GM18951 (cell line): ENCODE data around the gene NFIL3.
"Not testable (repeated sequence)": the region's sequence is repeated elsewhere in the genome, so short reads cannot be mapped to it uniquely, and the experiment has no call there.

Experiments used
- POLR2A ChIP-seq: IDR thresholded peaks from 4 replicates; pipeline ENCODE4 v1.6.1; 2011; ENCODE audit warnings: mild to moderate bottlenecking; ENCODE audit not compliant: insufficient read length, insufficient read depth; ENCODE audit errors: extremely low read depth
- in situ Hi-C: fragments of 300-500 bp; cut with MboI; formaldehyde crosslinking; loops from one replicate; pipeline ENCODE4 v1.12.0; 2022; ENCODE audit warnings: low sequenced_read_pairs, mixed read lengths, inconsistent platforms; ENCODE audit not compliant: unreplicated experiment

Gene NFIL3

DNA sequence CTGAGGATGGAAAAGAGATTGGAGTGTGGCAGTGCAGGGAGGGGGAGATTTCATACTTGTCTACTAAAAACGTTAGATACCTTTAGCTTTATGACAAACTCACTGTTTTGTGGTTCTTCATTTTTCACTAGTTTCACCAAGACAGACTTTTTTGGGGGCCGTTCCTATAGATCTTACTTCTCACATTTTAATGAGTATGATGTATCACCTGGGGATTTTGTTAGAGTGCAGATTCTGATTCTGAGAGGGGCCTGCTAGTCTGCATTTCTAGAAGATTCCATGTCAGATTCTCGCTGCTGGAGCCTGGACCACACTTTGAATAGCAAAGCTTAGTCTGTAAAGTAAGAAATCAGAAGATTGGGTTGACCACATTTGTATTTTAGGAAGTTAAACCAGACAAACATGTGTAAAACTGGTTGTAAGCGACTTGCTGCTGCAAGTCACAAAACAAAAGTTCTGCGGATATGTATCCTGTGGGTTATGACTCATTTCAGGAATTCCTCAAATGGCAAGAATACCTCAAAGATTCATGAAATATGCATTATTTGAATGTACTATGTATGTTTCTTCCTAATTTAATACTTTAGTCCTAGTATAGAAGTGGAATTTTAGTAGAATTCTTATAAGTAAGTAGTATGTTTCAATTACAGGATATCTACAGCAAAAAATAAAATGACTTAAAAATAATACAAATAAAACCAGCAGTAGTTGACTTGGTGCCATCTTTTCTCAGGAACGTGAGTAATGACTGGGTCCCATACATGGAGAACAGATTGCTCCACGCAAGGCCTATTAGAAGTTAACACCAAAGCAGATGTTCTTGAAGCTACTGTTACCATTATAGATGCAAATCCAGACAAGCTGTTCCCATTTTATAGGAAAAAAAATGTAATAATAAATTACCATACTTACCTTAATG lies 27.8 kb downstream of the NFIL3 start:
- TF ChIP-seq POLR2A, result no peak
- in situ Hi-C loops, result no loop called here

DNA sequence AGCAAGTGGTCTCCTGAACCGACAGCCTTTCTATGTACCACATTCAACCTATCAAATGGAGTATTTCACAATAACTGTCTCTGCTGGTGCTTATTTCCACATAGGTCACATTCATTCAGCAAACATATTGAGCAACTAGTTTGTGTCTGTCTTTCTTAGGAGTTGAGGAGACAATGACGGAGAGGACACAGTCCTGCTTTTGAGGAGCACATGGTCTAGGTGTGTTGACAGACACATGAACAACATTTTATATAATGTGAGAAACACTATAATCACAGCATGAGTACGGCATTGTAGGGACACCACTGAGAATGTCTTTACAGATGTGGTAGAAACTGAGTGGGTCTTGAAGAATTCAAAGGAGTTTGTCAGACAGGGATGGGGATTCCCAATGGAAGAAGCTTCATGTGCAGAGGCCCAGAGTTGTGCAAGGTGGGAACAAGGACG lies 28.5 kb downstream of the NFIL3 start:
- no peak for TF ChIP-seq POLR2A
- in situ Hi-C loops, result no loop called here

DNA sequence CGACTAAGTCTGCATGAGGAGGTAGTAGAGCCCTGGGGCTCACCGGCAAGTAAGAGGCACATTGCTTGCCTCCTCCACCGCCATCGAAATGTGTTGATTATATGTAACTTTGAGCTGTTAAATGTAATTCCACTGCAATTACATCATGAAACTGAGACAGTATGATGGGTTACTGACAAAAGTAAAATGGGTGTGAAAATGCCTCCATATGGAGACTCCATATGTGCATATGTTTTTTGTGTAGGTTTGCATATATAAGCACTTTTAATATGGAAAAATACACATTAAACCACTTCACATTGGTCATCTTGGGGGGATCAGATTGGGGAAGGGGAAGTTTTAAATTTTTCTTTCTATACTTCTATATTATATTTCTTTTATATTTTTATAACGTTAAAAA lies 29.8 kb downstream of the NFIL3 start:
- TF ChIP-seq POLR2A, result no peak
- in situ Hi-C loops, result no loop called here

DNA sequence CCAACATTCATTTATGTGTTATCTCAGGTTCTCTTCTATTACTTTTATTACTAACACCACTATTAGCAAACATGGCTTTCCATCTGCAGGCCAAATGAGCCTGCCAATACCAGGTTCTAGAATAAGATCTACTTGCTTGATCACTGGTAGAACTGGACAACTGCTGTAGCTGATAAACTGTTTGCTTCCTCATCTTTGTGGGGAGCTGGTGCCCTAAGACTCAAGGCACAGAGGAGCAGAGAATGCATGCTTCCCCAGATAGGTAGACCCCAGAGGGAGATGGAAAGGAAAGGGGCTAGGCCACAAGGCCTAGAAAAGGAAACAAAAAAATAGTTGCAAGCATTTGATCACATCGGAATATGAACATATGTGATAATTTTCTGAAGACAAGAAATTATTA lies 31.2 kb downstream of the NFIL3 start:
- in situ Hi-C loops, result no loop called here
- TF ChIP-seq POLR2A, result no peak

DNA sequence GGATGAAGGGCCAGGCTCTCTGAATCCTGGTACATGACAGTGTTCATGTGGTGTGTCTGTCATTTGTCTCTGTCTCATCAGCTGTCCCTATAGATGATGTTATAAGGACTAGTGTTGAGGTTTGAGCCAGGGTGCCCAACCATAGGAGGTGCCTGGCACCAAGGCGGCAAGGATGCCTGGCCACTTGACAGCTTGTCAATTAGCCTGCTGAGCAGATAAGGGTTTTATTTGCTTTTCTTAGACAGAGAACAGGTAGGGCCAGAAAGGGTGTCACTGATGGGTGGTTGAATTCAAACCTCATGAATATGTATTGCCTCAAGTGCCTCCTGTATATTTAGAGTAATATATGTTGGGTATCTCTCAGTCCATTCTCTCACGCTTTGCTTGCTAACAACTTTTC lies 31.8 kb downstream of the NFIL3 start:
- in situ Hi-C loops, result no loop called here

DNA sequence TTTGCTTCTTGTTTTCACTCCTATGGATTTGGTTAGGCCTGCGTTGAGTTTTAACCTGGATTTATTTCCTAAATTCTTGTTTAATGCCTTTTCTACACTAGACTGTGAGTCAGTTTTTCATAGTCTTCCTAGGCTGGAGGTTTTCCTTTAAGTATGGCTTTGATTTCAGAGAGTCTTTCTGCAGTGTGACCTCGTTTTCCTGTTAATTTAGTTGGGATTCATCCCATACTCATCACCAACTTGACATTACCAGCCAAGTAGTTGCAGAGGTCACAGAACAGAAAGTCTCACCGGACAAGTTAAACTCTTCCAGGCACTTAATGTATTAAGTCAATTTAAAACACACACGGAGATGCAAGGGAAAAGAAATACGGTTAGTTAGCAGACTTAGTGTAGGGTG lies 32.2 kb downstream of the NFIL3 start:
- TF ChIP-seq POLR2A, result no peak
- in situ Hi-C loops, result no loop called here

More for the DNA sequence above, 31.8 kb downstream of the NFIL3 start:
- TF ChIP-seq POLR2A, result no peak

DNA sequence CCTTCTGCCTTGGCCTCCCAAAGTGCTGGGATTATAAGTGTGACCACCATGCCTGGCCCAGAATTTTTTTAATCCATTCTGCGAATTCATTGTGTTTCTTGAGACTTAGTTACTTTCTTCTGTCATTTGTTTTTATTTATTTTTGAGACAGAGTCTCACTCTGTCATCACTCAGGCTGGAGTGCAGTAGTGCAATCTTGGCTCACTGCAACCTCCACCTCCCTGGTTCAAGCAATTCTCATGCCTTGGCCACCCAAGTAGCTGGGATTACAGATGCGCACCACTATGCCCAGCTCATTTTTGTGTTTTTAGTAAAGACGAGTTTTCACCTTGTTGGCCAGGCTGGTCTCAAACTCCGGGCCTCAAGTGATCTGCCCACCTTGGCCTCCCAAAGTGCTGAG lies 33.9 kb downstream of the NFIL3 start:
- in situ Hi-C loops, result not testable (repeated sequence)

DNA sequence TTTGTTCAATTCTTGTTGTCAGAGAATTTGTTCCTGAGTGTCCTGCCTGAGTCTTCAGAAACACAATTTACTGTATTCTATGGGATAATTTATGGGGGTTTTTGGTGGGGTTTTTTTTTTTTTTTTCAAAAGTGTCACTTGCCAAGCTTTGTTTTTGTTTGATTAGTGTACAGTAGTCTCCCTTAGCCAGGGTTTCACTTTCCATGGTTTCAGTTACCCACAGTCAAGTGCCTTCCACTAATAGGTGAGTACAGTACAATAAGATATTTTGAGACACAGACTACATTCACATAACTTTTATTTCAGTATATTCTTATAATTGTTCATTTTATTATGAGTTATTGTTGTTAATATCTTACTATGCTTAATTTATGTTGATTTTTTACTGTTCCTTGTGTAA lies 36.9 kb downstream of the NFIL3 start:
- in situ Hi-C loops, result no loop called here
- no peak for TF ChIP-seq POLR2A

DNA sequence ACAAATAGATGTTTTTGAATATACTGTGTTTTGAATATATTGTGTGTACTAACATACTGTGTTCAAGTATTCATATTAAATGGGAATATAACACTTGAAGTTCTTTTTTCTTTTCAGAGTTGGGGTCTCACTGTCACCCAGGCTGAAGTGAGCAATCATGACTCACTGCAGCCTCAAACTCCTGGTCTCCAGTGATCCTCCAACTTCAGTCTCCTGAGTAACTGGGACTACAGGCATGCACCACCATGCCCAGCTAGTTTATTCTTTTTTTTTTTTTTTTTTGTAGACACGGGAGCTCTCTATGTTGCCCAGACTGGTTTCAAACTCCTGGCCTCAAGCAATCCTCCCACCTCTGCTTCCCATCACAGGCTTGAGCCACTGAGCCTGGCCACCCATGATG lies 38.7 kb downstream of the NFIL3 start:
- in situ Hi-C loops, result no loop called here
- TF ChIP-seq POLR2A, result no peak

DNA sequence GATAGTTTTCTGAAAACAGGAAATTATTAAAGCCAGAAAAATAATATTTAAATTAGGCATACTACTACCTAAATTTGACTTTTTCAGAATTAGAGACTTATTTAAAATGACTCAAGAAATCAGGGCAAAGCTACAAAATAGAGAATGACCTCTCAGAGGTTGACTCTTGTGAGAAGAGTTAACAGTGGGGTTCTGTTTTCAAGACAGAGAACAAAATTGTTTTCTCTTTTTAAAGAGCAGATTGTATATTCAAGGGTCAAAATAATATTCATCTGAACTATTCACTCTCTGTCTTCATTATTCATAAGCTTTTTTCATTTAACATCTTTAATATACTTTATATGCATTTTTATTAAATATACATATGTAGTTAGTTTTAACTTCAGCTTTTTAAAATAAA lies 40.1 kb downstream of the NFIL3 start:
- TF ChIP-seq POLR2A, result no peak
- in situ Hi-C loops, result no loop called here

DNA sequence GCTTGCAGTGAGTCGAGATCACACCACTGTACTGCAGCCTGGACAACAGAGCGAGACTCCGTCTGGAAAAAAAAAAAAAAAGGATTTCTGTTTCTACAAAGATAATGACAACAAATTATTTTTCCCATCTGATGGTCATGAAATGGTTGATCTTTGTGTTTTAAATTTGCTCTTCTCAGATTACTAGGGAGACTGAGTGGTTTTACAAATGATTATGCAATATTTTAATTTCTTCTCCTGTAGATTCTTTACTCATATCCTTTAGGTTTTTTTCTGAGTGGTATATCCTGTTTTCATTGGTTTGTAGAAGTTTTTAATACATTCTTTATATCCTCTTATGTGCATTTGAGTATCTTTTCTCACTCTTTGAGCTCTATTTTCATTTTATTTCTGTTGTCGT lies 41.3 kb downstream of the NFIL3 start:
- in situ Hi-C loops, result no loop called here
- no peak for TF ChIP-seq POLR2A

DNA sequence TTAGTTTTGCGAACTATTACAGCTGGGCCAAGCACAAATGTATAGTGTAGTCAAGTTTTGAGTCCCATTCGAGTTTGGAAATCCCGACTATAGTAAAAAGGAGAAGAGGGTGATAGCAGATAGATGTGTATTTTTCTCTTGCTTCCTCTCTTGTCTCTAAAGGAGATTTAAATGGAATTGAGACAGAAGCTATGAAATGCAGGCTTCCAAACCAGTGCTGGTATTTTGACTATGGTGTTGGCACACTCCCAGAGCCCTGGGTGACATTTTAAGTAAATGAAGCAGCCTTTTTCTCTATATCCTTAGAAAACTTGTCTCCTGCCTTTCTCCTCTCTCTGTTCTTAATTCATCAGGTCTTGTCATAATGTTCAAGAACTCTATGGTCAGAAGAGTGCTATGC lies 44.2 kb downstream of the NFIL3 start:
- in situ Hi-C loops, result no loop called here
- no peak for TF ChIP-seq POLR2A

DNA sequence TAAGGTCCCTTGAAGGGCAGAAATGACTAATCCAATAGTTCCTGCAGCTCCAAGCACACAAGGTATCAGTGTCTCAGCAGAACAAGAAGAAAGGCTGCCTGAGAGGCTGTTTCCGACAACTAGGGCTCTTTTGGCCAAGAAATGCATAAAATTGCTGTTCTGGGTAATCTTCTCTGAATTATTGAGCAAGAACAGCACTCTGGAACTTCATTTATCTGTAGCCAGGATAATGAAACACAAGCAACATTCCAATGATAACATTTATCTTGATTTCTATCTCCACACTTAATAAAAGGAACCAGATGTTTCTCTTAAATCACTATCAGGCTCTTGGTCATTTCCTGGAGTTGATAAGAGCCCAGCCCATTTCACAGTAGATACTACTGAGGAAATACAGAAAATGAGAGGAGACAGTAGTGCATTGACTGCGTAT lies 44.9 kb downstream of the NFIL3 start:
- in situ Hi-C loops, result no loop called here
- no peak for TF ChIP-seq POLR2A

DNA sequence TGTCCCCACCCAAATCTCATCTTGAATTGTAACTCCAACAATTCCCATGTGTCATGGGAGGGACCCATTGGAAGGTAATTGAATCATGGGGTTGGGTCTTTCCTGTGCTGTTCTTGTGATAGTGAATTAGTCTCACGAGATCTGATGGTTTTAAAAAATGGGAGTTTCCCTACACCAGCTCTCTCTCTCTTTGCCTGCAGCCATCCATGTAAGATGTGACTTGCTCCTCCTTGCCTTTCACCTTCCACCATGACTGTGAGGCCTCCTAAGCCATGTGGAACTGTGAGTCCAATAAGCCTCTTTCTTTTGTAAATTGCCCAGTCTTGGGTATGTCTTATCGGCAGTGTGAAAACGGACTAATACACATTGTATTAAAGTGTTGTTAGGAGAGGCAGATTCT lies 45.6 kb downstream of the NFIL3 start:
- in situ Hi-C loops, result not testable (repeated sequence)
